CD4-positive, alpha-beta T cell treated with Interleukin-17A for 4 hours (primary cell): ENCODE results near the gene ACTL6B.

Experiments
- DNase-seq: peaks from one replicate; pipeline ENCODE4 v3.0.0-alpha.2; 2020; ENCODE audit warnings: mixed read lengths

ACTL6B gene

GRCh38 chr7:100599911-100600729 is 56.1 kb downstream of the ACTL6B start:
- DNase-seq, result no peak

- DNase-seq, result no peak
Observed at GRCh38 chr7:100598425-100598824, 57.8 kb downstream of the ACTL6B start.

GRCh38 chr7:100595188-100595587 is 61.1 kb downstream of the ACTL6B start:
- no peak for DNase-seq
